ENCODE results near the gene EML3.
A peak's percentile ranks its signal among the peaks of the same experiment; 100 is the strongest.
"Not testable (repeated sequence)": the region's sequence is repeated elsewhere in the genome, so short reads cannot be mapped to it uniquely, and the experiment has no call there.

Gene EML3, protein sequence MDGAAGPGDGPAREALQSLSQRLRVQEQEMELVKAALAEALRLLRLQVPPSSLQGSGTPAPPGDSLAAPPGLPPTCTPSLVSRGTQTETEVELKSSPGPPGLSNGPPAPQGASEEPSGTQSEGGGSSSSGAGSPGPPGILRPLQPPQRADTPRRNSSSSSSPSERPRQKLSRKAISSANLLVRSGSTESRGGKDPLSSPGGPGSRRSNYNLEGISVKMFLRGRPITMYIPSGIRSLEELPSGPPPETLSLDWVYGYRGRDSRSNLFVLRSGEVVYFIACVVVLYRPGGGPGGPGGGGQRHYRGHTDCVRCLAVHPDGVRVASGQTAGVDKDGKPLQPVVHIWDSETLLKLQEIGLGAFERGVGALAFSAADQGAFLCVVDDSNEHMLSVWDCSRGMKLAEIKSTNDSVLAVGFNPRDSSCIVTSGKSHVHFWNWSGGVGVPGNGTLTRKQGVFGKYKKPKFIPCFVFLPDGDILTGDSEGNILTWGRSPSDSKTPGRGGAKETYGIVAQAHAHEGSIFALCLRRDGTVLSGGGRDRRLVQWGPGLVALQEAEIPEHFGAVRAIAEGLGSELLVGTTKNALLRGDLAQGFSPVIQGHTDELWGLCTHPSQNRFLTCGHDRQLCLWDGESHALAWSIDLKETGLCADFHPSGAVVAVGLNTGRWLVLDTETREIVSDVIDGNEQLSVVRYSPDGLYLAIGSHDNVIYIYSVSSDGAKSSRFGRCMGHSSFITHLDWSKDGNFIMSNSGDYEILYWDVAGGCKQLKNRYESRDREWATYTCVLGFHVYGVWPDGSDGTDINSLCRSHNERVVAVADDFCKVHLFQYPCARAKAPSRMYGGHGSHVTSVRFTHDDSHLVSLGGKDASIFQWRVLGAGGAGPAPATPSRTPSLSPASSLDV

DNA sequence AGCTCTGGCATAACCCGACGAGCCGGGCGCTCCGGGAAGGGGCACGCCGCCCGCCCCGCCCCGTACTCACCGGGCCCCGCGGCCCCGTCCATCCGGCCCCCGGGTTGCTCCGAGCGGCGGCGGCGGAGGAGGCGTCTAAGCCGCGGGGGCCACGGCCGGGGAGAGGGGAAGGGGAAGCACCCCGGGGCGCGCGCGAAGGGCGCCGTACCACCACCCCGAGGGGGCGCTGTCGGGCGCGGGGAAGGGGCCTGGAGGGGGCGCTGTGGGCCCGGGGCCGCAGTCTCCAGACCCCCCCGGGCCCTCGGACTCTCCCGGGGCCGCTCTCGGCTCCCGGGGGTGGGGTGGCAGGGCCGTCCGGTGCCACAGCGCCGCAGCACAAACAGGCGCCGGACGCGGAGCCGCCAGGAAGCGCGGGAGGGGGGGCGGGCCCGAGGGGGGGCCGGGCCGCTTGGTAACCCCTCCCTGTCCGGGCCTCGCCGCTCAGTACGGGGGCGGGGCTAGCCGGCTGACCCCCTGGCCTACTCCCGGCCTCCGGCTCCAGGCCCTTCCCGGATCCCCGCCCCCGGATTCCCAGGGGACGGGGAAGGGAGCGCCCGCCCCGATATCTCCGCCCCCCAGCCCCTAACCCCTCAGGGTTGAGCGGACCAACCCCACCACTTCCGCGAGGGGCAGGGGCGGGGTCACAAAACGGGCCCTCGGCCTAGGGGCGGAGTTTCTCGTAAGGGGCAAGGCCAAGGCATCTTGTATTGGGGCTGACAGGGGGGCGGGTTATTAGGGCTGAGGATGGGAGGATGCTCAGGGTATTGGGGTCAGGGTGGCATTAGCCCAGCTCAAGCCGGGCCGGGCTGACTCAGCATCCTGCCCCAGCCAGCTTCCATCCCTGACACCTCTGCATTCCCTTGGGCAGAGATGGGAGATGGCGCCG lies at the start of gene EML3, which contains the start of gene ROM1:
TSS of gene EML3 (minus strand) at position 410 of the 925 bp plus-strand sequence. CDS start at position 92, 318 bp downstream.
TSS of gene ROM1 (plus strand) at position 892 of the 925 bp plus-strand sequence. CDS start at position 917, 25 bp downstream.
- DNase-seq (ENCODE audit: low read depth): peak; percentile 60

DNA sequence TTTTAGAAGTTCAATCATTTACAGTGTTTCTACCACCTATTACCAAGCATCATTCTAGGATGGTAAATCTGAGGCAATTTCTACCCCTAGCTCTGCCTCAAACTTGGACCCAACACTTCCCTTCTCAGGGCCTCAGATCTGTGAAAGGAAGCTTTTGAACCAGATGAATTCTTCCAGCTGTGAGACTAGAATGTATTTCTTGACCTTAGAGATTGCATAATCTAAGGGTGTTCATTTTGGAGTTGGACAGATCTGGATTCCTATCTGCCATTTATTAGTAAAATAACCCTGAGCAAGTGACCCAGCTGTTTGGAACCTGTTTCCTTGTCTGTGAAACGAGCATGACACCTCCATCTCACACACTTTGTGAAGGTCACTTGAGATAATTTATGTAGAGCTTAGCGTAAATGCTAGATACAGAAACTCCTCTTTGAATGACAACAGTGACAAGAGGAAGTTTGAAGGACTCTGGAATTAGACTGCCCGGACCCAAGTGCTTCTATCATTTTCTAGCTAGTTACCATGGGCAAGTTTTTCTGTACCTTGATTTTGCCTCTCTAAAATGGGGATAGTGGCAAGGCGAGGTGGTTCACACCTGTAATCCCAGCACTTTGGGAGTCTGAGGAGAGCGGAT lies 44.3 kb upstream of the EML3 start:
- DNase-seq (ENCODE audit: low read depth): no peak

DNA sequence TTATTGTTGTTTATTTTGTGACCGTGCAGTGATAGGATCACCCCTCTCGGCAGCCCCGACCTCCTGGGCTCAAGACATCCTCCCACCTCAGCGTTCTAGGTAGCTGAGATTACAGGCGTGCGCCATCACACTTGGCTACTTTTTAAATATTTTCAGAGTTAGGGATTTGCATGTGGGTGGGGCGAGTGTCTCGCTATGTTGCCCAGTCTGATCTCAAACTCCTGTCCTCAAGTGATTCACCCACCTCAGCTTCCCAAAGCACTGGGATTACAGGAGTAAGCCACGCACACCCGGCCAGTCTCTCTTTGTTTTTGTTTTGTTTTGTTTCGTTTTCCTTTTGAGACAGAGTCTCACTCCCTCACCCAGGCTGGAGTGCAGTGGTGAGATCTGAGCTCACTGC lies 41.7 kb upstream of the EML3 start:
- no peak for DNase-seq (ENCODE audit: low read depth)

DNA sequence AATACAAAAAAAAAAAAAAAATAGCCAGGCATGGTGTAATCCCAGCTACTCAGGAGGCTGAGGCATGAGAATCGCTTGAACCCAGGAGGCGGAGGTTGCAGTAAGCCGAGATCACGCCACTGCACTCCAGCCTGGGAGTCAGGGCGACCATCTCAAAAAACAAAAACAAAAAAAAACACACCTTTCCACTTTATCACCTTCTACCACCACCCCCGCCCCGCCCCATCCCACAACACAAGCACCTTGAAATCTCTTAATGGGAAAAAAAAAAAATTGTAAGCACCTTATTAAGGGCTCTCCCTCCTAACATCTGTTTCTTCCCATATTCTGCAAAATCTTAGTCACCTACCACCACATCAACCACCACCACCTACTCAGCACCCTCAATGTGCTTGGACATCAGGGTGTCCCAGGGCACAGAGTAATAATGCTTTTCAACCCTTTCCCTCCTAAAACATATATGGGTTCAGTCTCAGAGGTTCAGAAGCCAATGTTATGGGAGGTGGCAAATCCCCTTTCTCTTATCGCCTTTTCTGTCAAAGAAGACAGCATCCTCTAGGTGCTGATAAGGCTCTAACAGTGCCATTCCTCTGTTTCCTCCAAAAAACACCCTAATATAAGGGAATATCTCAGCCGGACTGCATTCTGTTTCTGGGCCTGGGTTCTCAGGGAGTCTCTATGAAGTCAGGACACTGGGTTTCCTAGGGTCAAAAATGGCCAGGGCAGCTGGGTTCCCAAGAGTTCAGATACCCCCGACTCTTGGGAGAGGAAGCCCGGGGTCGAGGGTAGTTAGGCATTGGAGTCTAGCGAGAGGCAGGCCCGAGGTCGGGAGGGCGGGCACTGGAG lies 39.8 kb upstream of the EML3 start:
- DNase-seq (ENCODE audit: low read depth): no peak

DNA sequence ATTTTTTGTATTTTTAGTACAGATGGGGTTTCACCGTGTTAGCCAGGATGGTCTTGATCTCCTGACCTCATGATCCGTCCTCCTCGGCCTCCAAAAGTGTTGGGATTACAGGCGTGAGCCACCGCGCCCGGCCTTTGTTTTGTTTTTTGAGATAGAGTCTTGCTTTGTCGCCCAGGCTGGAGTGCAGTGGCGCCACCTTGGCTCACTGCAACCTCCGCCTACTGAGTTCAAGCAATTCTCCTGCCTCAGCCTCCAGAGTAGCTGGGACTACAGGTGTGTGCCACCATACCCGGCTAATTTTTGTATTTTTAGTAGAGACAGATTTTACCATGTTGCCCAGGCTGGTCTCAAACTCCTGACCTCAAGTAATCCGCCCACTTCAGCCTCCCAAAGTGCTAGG lies 37.7 kb upstream of the EML3 start:
- DNase-seq (ENCODE audit: low read depth): not testable (repeated sequence)

DNA sequence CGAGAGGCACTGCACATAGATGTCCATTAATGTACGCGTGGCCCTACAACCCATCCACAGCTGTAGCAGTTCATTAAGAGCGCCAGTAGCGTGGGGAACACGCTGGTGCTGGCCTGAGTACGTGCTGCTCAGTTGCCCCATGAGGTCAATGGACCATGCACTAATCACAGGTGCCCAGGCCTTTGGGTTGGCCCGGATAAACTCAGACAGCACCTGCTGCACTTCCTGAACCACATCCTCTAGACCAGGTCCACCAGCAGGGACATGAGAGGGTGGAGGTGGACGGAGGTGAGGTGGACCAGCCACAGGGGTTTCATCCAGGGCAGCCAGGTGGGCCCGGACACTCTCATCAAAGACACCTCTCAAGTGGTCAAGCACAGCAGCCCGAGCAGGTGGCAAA lies 36.9 kb upstream of the EML3 start:
- no peak for DNase-seq (ENCODE audit: low read depth)

DNA sequence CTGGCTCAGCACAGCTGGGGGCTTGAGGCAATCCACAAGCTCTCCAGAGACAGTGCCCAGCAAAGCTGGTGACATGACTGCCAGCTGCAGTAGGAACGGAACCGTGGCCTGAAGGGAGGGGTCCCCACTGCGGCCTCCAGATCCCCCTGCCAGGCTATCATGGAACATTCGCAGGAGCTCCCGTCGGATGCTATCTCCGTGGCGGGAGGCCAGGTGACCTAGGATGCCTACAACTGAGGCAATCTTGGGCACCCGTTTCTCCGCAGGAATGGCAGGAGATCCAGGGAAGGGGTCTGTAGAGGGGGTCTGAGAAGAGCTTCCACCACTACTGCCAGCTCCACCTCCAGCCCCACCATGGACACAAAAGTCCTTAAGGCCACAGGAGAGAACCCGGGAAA lies 36.4 kb upstream of the EML3 start:
- DNase-seq (ENCODE audit: low read depth): no peak

DNA sequence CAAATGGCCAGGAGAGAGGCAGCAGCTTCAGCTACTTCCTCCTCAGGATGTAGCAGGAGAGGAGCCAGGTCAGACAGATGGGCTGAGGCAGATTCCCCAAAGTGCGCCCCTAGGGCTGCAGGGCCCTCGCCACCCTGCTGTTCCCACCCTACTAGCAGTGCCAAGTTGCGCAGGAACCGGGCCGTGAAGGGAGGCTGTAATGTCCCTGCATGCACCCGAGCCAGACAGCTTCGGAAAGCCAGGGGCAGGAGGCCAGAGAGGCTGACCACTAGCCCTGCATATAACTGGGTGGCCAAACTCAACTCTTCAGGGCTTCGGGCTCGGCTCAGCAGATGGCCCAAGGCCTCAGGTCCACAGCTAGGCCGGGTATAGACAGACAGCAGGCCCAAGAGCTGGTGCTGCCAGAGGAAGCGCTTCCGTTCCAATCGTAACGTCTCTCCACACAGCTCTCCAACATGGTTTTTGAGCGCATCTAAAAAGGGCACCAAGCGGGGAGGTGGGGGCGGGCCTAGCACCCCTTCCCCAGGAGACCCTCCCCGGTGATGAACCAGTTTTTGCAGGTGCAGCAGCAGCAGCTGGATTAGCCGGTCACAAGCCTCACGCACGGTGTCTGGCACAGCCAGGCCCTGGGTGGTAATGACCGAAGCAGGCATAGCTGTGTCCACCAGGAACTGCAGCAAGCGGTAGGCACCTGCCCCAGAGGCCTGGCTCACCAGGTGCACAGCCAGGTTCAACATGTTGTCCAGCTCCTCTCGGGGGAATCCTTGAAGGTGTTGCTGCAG lies 35.8 kb upstream of the EML3 start:
- no peak for DNase-seq (ENCODE audit: low read depth)

DNA sequence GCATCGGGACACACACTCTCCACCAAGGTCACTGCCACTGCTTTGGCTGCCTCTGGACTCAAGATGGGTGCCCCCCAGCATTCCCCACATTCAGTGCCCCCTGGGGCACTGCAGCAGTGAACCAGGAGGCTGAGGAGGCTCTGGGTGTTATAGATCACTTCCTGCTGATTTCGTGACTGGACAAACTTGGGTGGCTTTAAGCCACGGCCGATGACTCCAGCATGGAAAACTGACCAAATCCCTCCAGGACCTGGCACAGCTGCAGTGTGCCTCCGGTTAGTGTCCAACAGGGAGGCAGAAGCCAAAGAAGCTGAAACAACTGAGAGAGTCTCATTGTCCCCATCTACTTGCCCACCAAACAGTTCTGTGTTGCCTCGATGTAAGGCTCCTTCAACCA lies 35.0 kb upstream of the EML3 start:
- DNase-seq (ENCODE audit: low read depth): no peak

DNA sequence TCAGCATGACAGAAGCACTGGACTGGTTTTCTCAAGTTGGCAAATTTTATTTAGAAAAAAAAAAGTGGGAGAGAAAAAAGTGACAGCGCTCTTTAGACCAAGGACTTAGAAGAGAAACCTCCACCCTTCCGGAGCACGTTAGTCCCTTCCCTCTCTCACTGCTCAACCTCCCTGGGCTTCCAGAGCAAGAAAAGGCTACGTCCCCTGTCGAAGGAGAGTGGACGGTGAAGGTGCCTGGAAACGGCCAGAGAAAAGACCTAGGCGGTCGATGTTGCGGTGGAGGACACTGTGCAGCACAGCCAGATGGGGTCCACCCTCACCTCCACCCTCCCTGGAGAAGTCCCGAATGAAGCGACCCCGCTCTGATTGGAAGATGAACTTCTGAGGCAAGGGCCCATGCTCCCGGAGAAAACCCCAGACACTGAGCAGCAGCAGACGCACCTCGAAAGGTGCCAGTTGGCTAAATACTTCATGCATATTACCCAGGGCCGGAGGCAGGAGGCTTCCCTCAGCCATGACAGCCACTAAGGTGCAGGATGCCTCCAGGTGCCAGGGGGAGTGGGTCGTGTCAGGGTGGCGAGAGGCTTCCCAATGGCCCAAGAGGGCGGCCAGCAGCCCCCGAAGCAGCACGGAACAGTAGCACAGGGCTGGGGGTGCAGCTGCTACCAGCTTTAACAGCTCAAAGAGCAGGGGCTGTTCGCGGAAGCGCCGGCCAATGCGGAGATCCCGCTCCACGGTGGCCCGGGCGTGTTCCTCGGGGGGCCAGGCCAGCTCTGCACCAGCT lies 34.4 kb upstream of the EML3 start:
- no peak for DNase-seq (ENCODE audit: low read depth)

DNA sequence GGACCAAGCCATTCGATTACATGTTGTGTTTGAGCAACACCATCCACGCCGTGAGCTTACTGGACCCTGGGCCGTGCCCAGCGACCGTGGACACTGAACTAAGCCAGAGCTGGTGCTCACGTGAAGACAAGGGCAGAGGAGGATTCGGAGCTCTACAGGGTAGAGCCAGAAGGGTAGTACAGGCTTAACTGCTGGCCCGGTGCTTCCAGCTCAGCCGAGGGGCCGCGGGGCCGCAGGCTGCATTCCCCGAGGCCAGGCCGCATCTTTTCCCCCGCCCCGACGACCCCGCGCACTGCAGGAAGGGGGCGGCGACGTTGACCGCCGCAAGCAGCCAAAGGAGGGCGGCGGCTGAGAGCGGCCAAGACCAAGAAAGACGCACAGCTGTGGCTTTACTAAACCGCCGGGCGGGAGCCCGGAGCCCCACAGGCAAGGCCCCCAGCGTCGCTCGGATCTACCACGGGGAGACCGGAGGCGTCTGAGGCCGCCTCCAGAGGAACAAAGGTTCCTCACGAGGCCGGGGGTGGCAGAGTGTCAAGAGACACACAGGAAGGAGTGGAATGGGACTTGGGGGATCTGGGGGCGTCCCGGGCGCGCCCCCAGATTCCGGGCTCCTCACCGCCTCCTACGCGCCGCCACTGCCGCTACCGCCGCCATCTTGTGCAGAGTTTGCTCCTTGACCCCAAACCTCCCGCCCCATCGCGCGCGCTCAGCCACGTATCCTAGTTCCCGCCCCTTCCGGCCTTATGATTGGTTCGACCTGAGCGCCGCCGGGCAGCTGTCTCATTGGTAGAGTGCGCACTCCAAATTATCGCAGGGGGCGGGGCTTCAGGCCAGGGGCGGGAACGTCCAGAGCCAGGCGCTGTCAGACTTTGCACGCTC lies 33.6 kb upstream of the EML3 start, which contains the start of gene GANAB:
TSS of gene GANAB (minus strand) at position 668 of the 879 bp plus-strand sequence. CDS start at position 654, 14 bp downstream.
- peak; percentile 99 for DNase-seq (ENCODE audit: low read depth)

DNA sequence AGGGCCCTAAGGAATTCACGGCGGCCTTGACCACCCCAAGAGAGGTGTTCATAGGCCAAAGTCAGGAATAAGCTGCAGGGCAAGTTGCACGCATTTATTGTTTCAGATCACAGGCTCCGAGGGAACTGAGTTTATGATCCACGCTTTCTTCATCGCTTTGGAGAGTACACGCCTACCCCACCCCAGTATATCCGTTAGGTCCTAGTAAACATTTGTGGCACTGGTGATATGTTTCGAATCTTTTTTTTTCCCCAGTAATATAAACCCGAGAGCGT lies 33.0 kb upstream of the EML3 start:
- DNase-seq (ENCODE audit: low read depth): no peak

DNA sequence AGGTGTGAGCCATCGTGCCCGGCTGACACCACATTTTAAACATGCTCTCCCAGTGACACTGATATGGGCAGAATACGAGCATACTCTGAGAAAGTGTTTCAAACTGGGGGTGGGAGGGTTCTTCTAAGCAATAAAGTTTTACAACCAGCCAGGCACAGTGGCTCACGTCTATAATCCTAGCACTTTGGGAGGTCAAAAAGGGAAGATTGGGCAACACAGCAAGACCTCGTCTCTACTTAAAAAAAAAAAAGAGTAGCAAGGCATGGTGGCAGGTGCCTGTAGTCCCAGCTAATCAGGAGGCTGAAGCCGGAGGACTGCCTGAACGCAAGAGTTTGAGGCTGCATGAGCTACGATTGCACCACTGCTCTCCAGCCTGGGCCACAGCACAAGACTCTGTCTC lies 31.6 kb upstream of the EML3 start:
- no peak for DNase-seq (ENCODE audit: low read depth)

DNA sequence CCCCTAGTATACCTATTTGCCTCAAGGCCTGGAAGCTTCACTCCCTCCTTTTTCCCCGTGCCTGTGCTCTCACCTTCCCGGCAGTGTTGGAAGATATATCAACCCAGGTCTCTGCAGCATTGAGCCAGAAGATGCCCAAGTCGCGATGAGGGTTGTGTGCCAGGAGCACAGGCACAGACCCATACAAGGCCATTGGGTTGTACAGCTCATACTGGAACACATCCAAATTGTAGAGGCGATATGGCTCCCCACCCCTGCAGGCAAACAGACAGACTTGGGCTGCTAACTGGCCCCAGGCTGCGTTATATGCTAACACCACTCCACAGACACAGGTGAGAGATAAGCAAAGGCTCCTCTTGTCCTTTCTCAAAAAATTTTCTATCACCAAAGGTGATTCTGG lies 19.9 kb upstream of the EML3 start:
- no peak for DNase-seq (ENCODE audit: low read depth)

DNA sequence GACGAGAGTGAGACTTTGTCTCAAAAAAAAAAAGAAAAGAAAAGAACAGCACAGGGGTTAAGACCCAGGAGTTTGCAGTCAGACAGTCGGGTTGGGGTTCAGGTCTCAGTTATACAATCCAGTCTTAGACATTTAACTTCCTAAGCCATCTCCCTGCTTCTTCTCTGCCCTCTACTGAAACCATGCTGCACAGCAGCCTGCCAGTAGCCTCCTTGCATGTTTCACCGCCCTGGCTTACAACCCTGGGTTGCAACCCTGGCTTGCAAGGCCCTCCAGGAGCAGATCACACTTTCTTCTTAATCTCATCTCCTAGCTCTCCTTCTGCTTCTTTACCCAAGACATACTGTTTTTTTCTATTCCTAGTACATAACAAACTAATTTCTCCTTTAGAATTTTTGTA lies 15.1 kb upstream of the EML3 start:
- no peak for DNase-seq (ENCODE audit: low read depth)

DNA sequence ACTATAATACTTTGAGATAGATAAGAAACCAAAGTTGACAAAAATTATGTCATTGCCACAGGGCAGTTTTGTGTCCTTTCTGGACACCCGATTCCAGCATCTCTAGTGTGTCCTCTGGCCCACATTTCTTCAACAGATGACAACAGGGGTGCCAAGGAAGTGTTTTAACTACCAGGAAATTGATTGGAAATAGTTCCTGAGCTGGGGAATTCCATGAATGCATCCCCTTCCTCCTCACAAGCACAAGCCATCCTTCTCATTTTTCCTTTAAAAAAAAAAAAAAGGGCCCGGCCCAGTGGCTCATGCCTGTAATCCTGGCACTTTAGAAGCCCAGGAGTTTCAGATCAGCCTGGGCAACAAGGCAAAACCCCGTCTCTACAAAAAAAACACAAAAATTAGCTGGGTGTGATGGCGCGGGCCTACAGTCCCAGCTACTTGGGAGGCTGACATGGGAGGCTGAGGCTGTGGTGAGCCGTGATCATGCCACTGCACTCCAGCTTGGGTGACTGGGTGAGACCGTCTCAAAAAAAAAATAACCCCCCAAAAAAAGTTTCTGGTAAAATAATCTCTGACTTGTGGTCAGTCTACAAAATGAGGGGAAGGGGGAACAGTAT lies 10.0 kb upstream of the EML3 start:
- DNase-seq (ENCODE audit: low read depth): no peak

All from iris pigment epithelial cell (primary cell).